ENCODE results near the gene SIGLEC11. TPM values are rescaled to one million over a fixed set of nuclear protein-coding genes. Genes with fewer than 3 reads are reported as not detected.

Gene SIGLEC11
- total RNA-seq, 4 donors from 2014 or later, result 0.33 to 1.7 (median 0.92) TPM

GRCh38 chr19:50000841-50001557 lies 40.0 kb upstream of the SIGLEC11 start:
- Histone ChIP-seq H3K4me3 (replicated peaks in 1 of 3) (no peak overlapping the region), H3K4me1 (peaks cover 0 to 8% of the 10 kb centered on the region in 2 donors), H3K27ac (no peak overlapping the region), H3K27me3 (no peaks in the 10 kb centered on the region), H3K36me3 (peaks cover 23 to 69% of the 10 kb centered on the region in 2 donors), H3K9me3 (no peaks in the 10 kb centered on the region)
- TF ChIP-seq CTCF (IDR thresholded peaks at IDR 0.05), result no peak
- no peak for TF ChIP-seq POLR2A (IDR thresholded peaks at IDR 0.05)
- WGBS, 2 donors, result 88 to 91% methylated on average over 10 to 16 of the region's 16 CpGs
- DNase-seq, result no peak
- intact Hi-C loops (cut with DNase I), result no loop called here

GRCh38 chr19:50000038-50000840 lies 39.3 kb upstream of the SIGLEC11 start:
- TF ChIP-seq CTCF (IDR thresholded peaks at IDR 0.05), result no peak
- intact Hi-C loops (cut with DNase I), result no loop called here
- WGBS, 2 donors, result 93% methylated on average over 14 to 19 of the region's 20 CpGs
- Histone ChIP-seq H3K27ac (no peak overlapping the region), H3K27me3 (no peaks in the 10 kb centered on the region), H3K4me1 (peaks cover 0 to 8% of the 10 kb centered on the region in 2 donors), H3K4me3 (replicated peaks in 1 of 3) (no peak overlapping the region), H3K9me3 (no peaks in the 10 kb centered on the region), H3K36me3 (peaks cover 26 to 63% of the 10 kb centered on the region in 2 donors)
- DNase-seq, result no peak

GRCh38 chr19:49999371-50000010 lies 38.5 kb upstream of the SIGLEC11 start:
- Histone ChIP-seq H3K4me1 (peaks cover 0 to 4% of the 10 kb centered on the region in 2 donors), H3K4me3 (replicated peaks in 1 of 3) (no peak overlapping the region), H3K36me3 (peaks cover 34 to 66% of the 10 kb centered on the region in 2 donors), H3K27me3 (no peaks in the 10 kb centered on the region), H3K9me3 (no peaks in the 10 kb centered on the region), H3K27ac (no peak overlapping the region)
- TF ChIP-seq POLR2A (IDR thresholded peaks at IDR 0.05), result no peak
- TF ChIP-seq CTCF (IDR thresholded peaks at IDR 0.05), result no peak
- intact Hi-C loops (cut with DNase I), result no loop called here
- WGBS, 2 donors, result 78 to 86% methylated on average over 3 of the region's 6 CpGs
- no peak for DNase-seq

- 78 to 81% methylated on average over 5 of the region's 5 CpGs for WGBS, 2 donors
- no peak for DNase-seq
- intact Hi-C loops (cut with DNase I), result no loop called here
- Histone ChIP-seq H3K9me3 (no peaks in the 10 kb centered on the region), H3K4me3 (replicated peaks in 1 of 3) (no peak overlapping the region), H3K4me1 (no peaks in the 10 kb centered on the region), H3K27me3 (no peaks in the 10 kb centered on the region), H3K27ac (no peak overlapping the region), H3K36me3 (peaks cover 37 to 66% of the 10 kb centered on the region in 2 donors)
- no peak for TF ChIP-seq POLR2A (IDR thresholded peaks at IDR 0.05)
- no peak for TF ChIP-seq CTCF (IDR thresholded peaks at IDR 0.05)
Observed at GRCh38 chr19:49997709-49998108, 36.7 kb upstream of the SIGLEC11 start.

Data from thyroid gland (tissue), 4 donors.